Activated T-helper 1 cell treated with anti-CD3 and anti-CD28 coated beads, Interleukin-2, amount 50 U/mL, for 16 hours (primary cell): ENCODE data around the gene FCN1.

ENCODE experiments used
- DNase-seq, 2 donors: peaks; one replicate each; pipeline ENCODE4 v3.0.0-alpha.2; 2020; ENCODE audit warnings: low read depth in 1 of 2, low spot score in 1 of 2

Gene FCN1

GRCh38 chr9:134915046-134915985 is 2.4 kb downstream of the FCN1 start:
- DNase-seq = no peak

- DNase-seq = no peak
Measured at GRCh38 chr9:134914501-134914834, 3.2 kb downstream of the FCN1 start.

GRCh38 chr9:134913713-134914500 is 3.8 kb downstream of the FCN1 start:
- DNase-seq = no peak

DNA sequence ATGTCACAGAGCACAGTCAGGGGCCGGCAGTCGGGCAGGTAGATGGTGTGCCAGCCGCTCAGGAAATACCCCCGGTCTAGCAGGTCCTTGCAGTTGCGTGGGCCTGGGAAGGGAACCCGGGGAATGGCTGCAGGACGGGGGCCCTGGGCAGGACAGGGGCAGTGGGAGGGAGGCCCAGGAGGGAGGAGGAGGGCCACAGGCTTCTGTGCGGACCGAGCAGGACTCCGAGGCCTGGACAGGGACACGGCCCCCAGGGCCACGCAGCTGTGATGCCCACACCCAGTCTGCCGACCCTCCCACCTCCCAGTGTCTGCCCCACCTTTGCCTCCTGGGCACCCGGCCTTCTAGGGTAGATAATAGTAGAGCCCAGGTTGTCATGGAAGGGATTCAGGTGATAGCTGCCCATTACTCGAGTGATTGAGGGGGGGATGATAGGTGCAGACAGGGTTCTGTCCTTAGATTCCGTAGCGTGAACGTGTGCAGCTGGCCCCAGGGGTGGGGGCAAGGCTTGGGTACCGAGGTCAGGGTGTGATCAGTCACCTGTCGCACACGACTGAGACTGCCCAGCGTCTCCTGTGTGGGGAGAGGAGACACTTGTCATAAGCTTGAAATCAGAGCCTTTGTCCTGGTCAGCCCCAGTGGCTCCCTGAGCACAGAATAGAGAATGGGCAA is 4.5 kb downstream of the FCN1 start:
- DNase-seq = no peak

DNA sequence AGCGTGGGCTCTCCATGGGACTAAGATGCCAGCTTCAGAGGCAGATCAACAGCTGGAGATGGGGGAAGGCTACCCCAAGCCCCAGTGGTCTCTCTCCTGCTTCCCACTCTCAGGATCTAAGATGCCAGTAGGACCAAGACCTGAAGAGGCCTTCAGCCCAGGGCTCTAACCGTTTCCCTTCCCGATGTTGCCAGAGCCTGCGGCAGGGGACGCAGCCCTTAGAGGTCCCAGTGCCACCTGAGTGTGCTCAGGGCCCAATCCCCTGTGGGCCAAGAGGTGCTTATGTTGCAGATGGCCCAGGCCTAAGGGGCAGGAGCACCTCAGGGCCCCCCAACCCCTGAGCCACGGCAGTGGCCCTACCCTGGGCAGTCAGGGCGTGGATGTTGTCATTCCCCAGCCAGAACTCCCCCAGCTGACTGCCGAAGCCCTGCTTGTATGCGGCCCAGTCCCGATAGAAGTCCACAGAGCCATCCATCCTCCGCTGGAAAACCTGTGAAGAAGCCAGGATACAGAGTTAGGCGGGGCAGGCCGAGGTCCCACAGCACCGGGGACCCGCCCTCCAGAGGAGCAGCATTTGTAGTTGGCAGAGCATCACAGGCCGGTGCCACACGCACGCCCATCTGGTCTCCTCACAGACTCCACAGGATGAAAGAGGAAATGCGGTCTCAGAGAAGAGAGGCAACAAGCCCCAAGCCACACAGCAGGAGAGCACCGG is 5.4 kb downstream of the FCN1 start:
- no peak for DNase-seq

GRCh38 chr9:134909511-134910481 is 7.9 kb downstream of the FCN1 start:
- no peak for DNase-seq

GRCh38 chr9:134908524-134909309 is 9.0 kb downstream of the FCN1 start:
- DNase-seq = no peak

GRCh38 chr9:134902936-134903335 is 14.8 kb downstream of the FCN1 start:
- no peak for DNase-seq

- no peak for DNase-seq
Measured at GRCh38 chr9:134899818-134900217, 17.9 kb downstream of the FCN1 start.

DNA sequence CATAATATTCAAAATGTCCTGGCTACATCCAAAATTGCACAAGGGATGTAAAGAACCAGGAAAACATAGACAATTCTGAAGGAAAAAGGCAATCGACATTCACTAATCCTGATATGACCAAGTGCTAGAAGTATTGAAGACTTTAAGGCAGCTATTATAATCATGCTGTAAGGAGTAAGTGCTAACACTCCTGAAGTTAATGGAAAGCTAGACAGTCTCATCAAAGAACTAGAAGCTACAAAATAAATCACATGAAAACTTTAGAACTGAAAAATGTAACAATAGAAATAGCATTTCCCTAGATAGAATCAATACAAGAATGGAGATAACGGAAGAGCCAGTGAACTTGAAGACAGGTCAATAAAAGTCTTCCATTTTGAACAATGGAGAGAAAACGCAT is 18.5 kb downstream of the FCN1 start:
- DNase-seq = no peak

DNA sequence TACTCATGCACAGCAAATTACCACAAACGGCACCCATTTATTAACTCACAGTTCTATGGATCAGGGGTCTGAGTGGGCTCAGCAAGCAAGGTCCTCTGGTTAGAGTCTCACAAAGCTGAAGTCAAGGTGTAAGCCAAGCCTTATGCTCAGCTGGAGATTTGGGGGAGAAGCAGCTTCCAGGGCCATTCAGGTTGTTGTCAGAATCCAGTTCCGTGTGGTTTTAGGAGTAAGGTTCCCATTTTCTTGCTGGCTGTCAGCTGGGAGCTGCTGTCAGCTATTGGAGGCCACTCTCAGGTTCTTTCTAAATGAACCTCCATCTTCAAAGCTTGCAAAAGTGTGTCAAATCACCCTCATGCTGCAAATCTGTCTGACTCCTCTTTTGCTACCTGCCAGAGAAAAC is 19.4 kb downstream of the FCN1 start:
- DNase-seq = no peak

GRCh38 chr9:134897584-134898170 is 20.0 kb downstream of the FCN1 start:
- DNase-seq = no peak

GRCh38 chr9:134896834-134897583 is 20.7 kb downstream of the FCN1 start:
- DNase-seq = no peak

DNA sequence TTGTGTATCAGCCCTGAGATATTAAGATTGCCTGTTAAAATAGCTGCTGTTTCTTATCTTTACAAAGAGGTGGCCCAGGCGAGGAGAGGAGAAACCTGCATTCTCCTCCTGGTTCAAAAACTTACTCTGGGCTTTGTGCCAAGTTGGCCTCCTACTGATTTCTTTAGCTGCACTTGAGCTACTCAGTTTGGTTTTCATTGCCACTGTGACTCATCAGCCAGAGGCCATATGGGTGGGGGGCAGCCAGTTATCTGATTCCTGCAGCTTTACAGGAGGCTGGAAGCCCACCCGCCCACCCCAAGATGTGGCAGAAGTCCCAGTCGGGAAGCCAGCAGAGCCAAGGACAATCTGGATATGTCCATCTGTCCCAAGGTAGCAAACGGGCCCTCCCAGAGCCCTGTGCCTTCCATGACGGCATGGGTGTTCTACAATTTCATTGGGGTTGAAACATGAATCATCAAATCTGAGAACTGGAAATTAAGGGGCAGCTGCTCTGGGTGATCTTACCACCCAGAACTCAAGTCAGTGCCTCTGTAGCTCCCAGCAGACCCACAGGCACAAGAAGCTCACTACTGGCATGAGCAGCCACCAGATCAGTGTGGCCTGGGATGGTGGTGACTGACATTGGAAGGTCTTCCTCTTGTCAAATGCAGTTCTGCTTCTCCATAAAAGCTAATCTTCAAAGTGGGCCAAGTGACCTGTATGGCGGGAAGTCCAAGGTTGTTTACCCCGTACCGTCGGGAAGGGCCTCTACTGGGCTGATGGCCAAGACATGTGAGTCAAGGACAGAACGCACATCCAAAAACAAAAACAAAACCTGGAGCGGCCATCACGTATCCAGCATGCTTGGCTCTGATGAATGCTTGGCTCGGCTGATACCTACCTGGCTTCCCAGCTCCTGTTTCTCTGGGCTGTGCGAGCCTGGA is 21.5 kb downstream of the FCN1 start:
- DNase-seq = no peak

GRCh38 chr9:134895567-134895907 is 22.2 kb downstream of the FCN1 start:
- no peak for DNase-seq

DNA sequence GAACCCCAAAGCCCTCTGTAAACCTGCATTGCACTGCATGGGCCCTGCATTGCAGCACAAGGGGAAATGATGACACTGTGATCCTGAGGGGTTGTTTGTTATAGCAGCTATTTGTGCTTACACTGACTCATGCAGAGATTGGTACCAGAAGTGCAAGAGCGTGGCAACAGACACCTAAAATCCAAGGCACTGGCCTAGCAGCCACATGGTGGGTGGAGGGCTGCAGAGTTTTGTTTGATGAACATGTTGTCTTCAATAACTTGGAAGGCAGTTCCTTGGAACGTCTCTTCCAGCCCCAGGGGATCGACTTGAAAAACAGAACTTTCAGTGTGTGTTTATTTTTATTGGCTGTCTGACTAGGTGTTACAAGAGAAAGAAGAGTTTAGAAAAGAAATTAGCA is 22.6 kb downstream of the FCN1 start:
- no peak for DNase-seq
